ENCODE data around the gene LRRC17. TPM values are rescaled to one million over a fixed set of nuclear protein-coding genes. Genes with fewer than 3 reads are reported as not detected.

LRRC17 gene
- total and polyA plus RNA-seq, 2 experiments from 2014 or later, result 0.18 to 1.5 TPM

- in situ Hi-C loops (cut with MboI), result no loop called here
- no peaks in the 10 kb centered on the region for H3K9me2 ChIP-seq (ENCODE audit: insufficient read depth)
- no peak for DNase-seq
- H3K9me3 ChIP-seq (ENCODE audit: low read depth), result no peaks in the 10 kb centered on the region
- H3K4me1 ChIP-seq (ENCODE audit: insufficient read depth), result peaks cover 35% of the 10 kb centered on the region
- no peak overlapping the region for H3K4me3 ChIP-seq
- H2AFZ ChIP-seq, result no peak overlapping the region
- no peak overlapping the region for H3K27ac ChIP-seq
- peaks cover 35% of the 10 kb centered on the region for H3F3A ChIP-seq (ENCODE audit: insufficient read depth)
- H3K79me2 ChIP-seq (ENCODE audit: insufficient read depth), result no peaks in the 10 kb centered on the region
- H3K27me3 ChIP-seq (replicated peaks; ENCODE audit: insufficient read depth), result no peaks in the 10 kb centered on the region
- TF ChIP-seq EZH2 (IDR thresholded peaks at IDR 0.05; ENCODE audit: insufficient read depth, poor library complexity, severe bottlenecking), result no peak
- no peak for TF ChIP-seq EZH2phosphoT487 (IDR thresholded peaks at IDR 0.05; ENCODE audit: insufficient read depth, low read depth)
- no peak overlapping the region for H3K9ac ChIP-seq
- no peak overlapping the region for H3K4me2 ChIP-seq (ENCODE audit: unreplicated experiment)
- no peaks in the 10 kb centered on the region for H4K20me1 ChIP-seq (ENCODE audit: insufficient read depth)
- 27 to 30% methylated on average over 3 of the region's 3 CpGs for WGBS, 2 experiments (ENCODE audit: low coverage in 1 of 2, low lambda C conversion rate in 2 of 2, missing lambda C conversion rate in 2 of 2)
- no peaks in the 10 kb centered on the region for H3K36me3 ChIP-seq (ENCODE audit: low read depth)
These were observed 17.2 kb upstream of the LRRC17 start for GRCh38 chr7:102895602-102896001.

GRCh38 chr7:102896585-102896984 is 16.2 kb upstream of the LRRC17 start:
- TF ChIP-seq EZH2phosphoT487 (IDR thresholded peaks at IDR 0.05; ENCODE audit: insufficient read depth, low read depth), result no peak
- TF ChIP-seq EZH2 (IDR thresholded peaks at IDR 0.05; ENCODE audit: insufficient read depth, poor library complexity, severe bottlenecking), result no peak
- in situ Hi-C loops (cut with MboI), result no loop called here
- DNase-seq, result no peak

GRCh38 chr7:102897211-102897631 is 15.6 kb upstream of the LRRC17 start:
- in situ Hi-C loops (cut with MboI), result no loop called here
- TF ChIP-seq EZH2 (IDR thresholded peaks at IDR 0.05; ENCODE audit: insufficient read depth, poor library complexity, severe bottlenecking) (no peak), EZH2phosphoT487 (IDR thresholded peaks at IDR 0.05; ENCODE audit: insufficient read depth, low read depth) (no peak)
- H3K9me2 ChIP-seq (ENCODE audit: insufficient read depth), result no peaks in the 10 kb centered on the region
- no peak overlapping the region for H3K27ac ChIP-seq
- no peaks in the 10 kb centered on the region for H3K79me2 ChIP-seq (ENCODE audit: insufficient read depth)
- 63 to 67% methylated on average over 2 of the region's 2 CpGs for WGBS, 2 experiments (ENCODE audit: low coverage in 1 of 2, low lambda C conversion rate in 2 of 2, missing lambda C conversion rate in 2 of 2)
- peaks cover 19% of the 10 kb centered on the region for H3K4me1 ChIP-seq (ENCODE audit: insufficient read depth)
- no peak overlapping the region for H3K4me2 ChIP-seq (ENCODE audit: unreplicated experiment)
- H3K36me3 ChIP-seq (ENCODE audit: low read depth), result no peaks in the 10 kb centered on the region
- H3F3A ChIP-seq (ENCODE audit: insufficient read depth), result peaks cover 20% of the 10 kb centered on the region
- no peaks in the 10 kb centered on the region for H4K20me1 ChIP-seq (ENCODE audit: insufficient read depth)
- no peak overlapping the region for H2AFZ ChIP-seq
- H3K9ac ChIP-seq, result no peak overlapping the region
- no peaks in the 10 kb centered on the region for H3K27me3 ChIP-seq (replicated peaks; ENCODE audit: insufficient read depth)
- no peaks in the 10 kb centered on the region for H3K9me3 ChIP-seq (ENCODE audit: low read depth)
- no peak overlapping the region for H3K4me3 ChIP-seq
- DNase-seq, result no peak

More at GRCh38 chr7:102896585-102896984, 16.2 kb upstream of the LRRC17 start:
- H2AFZ ChIP-seq, result no peak overlapping the region
- H3F3A ChIP-seq (ENCODE audit: insufficient read depth), result peaks cover 26% of the 10 kb centered on the region
- H3K9me3 ChIP-seq (ENCODE audit: low read depth), result no peaks in the 10 kb centered on the region
- no peaks in the 10 kb centered on the region for H3K9me2 ChIP-seq (ENCODE audit: insufficient read depth)
- peaks cover 26% of the 10 kb centered on the region for H3K4me1 ChIP-seq (ENCODE audit: insufficient read depth)
- no peaks in the 10 kb centered on the region for H3K79me2 ChIP-seq (ENCODE audit: insufficient read depth)
- no peaks in the 10 kb centered on the region for H3K36me3 ChIP-seq (ENCODE audit: low read depth)
- H3K9ac ChIP-seq, result no peak overlapping the region
- no peaks in the 10 kb centered on the region for H3K27me3 ChIP-seq (replicated peaks; ENCODE audit: insufficient read depth)
- no peak overlapping the region for H3K27ac ChIP-seq
- no peak overlapping the region for H3K4me2 ChIP-seq (ENCODE audit: unreplicated experiment)
- no peak overlapping the region for H3K4me3 ChIP-seq
- H4K20me1 ChIP-seq (ENCODE audit: insufficient read depth), result no peaks in the 10 kb centered on the region

GRCh38 chr7:102897856-102898531 is 14.8 kb upstream of the LRRC17 start:
- no peaks in the 10 kb centered on the region for H3K79me2 ChIP-seq (ENCODE audit: insufficient read depth)
- H3K27me3 ChIP-seq (replicated peaks; ENCODE audit: insufficient read depth), result no peaks in the 10 kb centered on the region
- H3K36me3 ChIP-seq (ENCODE audit: low read depth), result no peaks in the 10 kb centered on the region
- peaks cover 12% of the 10 kb centered on the region for H3F3A ChIP-seq (ENCODE audit: insufficient read depth)
- TF ChIP-seq EZH2phosphoT487 (IDR thresholded peaks at IDR 0.05; ENCODE audit: insufficient read depth, low read depth), result no peak
- no peak for TF ChIP-seq EZH2 (IDR thresholded peaks at IDR 0.05; ENCODE audit: insufficient read depth, poor library complexity, severe bottlenecking)
- no peak overlapping the region for H3K27ac ChIP-seq
- in situ Hi-C loops (cut with MboI), result no loop called here
- H3K4me3 ChIP-seq, result no peak overlapping the region
- WGBS, 2 experiments (ENCODE audit: low coverage in 1 of 2, low lambda C conversion rate in 2 of 2, missing lambda C conversion rate in 2 of 2), result 89 to 90% methylated on average over 5 of the region's 5 CpGs
- no peak overlapping the region for H3K9ac ChIP-seq
- peaks cover 12% of the 10 kb centered on the region for H3K4me1 ChIP-seq (ENCODE audit: insufficient read depth)
- no peaks in the 10 kb centered on the region for H3K9me2 ChIP-seq (ENCODE audit: insufficient read depth)
- H3K9me3 ChIP-seq (ENCODE audit: low read depth), result no peaks in the 10 kb centered on the region
- DNase-seq, result no peak
- H2AFZ ChIP-seq, result no peak overlapping the region
- no peak overlapping the region for H3K4me2 ChIP-seq (ENCODE audit: unreplicated experiment)
- no peaks in the 10 kb centered on the region for H4K20me1 ChIP-seq (ENCODE audit: insufficient read depth)

All from GM23248 (cell line).